NCI-H1105 (cell line): ENCODE results near the gene HOXA1.

ENCODE experiments used
- DNase-seq: peaks from one replicate; lab custom pipeline; 2025; lab: John Stamatoyannopoulos, UW

The HOXA1 gene

DNA sequence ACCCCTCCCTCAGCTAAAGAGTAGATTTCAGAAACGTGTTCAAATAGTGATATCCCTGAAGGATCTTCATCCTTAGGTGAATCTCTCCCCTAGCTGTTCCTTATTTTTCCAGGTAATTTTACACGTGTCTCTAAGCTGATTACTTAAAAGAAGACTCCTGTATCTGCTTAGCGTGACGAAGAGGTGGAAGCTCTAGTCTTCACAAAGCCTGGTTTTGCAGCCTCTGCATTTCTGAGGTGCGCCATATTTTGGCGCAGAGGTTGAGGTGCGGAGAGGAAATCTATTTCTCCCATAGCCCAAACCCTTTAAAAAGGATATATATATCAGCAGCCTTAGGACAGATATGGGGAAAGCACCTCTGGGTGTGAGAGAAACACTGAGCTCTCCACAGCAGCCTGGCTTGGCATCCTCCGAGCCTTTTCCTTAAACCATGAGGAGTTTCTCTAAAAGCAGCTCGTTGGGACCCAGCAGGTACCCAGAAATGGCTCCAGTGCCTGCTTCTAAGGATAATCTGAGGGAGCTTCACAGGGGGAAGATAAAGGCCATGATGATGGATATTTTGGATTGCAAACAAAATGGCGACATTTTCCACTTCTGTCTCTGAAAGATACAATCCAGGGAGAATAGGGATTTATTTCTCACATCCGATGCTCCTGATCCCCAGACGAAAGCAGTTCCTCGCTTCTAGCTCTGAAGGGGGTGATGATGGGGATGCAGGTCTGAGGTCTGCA, 9.7 kb upstream of the HOXA1 start:
- DNase-seq: no peak

DNA sequence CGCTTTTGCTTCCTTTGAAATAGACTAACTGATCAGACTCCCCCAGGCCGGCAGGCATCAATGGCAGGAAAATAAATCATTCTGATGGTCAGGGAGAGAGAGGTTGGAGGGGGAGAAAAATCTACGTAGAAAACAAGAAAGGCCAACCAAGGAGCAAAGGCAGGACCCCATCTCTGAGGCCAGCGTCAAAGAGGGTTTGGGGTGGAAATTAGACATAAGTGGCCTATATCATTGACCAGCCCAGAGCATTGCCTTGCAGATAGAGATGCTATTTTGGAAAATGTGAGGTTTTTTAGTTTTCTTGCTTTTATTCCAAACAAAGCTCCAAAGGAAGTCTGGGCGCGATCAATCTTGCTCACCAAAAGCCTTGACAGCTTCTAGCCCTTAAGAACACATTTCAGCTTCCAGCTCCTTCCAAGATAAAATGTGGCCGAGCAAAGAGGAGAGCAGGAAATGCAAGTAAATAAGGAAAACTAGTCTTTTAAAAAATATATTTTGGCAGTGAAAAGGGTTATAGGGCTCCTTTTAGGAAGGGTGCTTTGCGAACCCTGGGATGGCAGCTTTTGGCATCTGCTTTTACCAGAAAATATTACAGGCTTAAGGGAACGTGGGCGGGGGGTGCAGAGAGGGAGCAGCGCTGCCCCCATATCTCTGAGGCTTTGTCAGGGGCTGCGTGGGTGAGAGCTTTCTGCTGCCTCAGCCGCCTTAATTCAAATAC, 8.7 kb upstream of the HOXA1 start:
- no peak for DNase-seq

DNA sequence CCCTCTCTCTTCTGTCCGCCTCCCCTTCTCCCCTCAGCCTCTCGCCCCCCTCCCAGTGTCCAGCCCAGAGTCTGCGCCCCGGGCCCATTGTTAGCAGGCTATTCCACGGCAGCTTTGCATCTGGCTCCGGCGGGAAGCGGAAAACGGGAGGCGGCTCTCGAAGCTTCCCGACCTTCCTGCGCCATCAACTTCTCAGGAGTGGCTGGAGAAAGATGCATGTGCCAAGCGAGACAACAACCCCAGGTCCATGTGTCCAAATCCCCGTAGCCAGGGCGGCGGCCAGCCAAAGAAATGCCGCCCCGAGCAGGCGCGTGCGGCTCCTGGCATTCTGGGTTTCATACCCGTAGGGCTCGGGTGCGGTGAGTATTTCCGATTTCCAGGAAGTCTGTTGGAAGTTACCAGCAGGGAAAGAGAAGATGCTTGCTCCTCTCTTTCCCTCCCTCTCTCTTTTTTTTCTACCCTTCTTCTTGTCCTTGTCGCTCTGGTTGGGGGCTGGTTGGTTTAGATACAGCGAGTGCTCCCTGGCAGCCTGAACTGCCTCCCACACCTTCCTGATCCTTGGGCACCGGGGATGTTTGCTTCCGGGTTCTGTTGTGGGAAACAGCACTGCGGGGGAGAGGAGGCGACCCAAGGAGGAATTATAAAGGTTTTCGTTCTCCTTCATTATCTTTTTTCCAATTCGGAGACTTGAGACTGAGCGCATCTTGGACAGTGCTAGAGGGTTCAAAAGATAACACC, 7.9 kb upstream of the HOXA1 start:
- DNase-seq: no peak

DNA sequence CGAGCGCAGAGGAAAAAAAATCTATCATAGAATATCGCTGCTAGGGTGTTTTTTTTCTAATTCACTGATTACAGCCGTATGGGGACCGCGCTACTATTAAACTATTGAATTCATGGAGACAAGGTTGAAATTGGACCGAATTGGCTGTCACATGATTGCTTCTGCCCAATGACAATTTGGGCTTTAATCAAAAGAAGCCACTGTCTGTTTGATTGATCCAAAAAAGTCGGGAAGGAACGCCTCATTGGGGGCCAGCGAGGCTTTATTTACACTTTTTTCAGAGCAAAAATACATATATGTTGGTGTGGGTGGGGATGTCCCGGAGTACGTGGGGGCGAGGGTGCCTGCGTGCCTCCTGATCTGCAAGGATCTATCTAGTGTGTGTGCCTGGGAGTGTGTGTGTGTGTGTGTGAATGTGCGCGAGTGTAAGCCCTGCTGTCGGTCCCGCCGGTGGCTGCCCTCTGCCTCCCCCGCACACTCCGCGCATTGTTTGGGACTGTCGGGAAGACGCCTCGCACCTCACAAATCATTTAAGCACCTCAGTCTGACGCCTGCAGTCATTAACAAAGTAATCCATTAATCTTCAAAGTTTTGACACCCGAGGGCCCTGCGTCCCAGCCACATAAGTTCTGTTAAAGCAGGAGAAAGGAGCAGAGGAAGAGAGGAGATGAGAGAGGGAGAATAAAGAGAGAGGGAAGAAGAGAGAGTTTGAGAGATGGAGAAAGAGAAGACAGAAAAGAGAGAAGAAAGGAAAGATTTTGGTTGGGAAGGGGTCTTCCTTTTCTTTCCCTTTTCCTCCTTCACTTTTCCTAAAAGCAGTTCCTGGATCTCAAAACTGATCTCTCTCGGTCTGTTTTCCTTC, 7.0 kb upstream of the HOXA1 start, which contains the start of gene HOXA2:
TSS of gene HOXA2 (minus strand) at position 103 of the 862 bp plus-strand sequence. CDS start 183 bp downstream, outside the sequence.
- DNase-seq: no peak

DNA sequence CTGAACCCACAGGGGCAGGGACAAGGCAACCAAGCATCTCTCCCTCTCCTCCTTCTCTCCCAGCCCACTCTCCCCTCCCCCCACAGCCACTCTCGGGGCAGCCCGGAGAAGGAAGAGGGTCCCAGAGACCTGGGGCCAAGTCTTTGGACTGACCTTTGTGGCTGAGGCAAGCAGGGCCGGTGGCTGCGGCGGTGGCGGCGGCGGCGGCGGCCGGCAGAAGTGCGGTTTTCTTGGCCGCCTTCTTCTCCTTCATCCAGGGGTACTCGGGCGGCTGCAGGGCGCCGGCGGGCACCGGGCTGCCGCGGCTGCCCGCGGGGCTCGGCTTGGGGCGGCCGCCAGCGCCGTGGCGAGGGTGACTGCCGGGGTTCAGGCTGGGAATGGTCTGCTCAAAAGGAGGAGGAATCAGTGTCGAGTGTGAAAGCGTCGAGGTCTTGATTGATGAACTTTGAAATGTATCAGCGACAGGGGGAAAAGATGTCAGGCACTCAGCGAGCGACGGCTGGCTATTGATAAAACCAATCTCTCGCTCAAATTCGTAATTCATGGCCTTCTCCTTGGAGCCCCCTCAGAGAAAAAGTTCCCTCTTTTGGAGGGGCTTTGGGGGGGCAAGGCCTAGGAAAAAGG, 6.3 kb upstream of the HOXA1 start:
- no peak for DNase-seq

DNA sequence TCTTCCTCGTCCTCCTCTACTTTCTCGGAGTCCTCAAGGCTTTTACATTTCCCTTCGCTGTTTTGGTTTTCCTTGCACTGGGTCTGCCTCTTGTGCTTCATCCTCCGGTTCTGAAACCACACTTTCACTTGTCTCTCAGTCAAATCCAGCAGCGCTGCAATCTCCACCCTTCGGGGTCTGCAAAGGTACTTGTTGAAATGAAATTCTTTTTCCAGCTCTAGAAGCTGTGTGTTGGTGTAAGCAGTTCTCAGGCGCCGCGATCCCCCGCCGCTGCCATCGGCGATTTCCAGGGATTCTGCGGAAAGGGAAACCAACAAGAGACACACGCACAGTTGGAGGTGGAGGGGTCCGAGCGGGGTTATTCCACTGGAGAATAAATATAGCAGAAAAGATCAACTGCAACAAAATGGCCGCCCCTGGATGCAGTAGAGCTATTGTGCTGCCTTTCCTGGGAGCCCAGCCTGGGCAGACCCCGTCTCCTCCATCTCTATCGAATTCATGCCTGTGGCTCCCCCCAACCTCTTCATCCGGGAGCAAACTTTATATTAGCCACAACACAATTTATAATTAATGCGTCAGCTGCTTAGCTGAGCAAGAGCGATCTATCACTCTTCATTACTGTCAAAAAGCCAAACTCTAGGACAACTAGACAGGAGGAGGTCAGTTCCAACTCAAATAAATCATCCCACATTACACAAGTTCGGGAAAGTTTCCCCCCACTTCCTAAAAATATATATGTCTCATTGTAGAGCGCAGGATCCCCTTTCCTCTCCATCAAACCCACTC, 5.6 kb upstream of the HOXA1 start:
- DNase-seq: no peak

DNA sequence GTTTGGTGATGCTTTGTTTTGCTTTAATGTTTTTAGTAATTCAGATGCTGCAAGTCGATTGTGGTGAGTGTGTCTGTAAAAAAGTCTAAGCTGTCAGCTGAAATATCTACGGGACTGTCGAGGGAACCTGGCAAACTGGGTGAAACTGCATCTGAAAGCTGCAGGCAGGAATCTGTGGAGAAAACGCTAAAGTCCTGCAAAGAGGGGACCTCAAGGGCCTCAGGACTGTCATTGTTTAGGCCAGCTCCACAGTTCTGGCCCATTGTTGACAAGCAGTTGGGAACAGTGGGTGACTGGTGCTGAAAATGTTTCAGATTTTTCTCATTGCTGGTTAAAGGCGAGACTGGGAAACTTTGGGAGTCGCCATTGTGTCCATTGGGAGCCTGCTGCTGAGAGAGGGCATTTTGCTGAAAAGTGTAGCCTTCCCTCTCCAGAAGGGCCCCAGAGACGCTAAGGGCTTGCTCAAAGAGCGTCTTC, 4.9 kb upstream of the HOXA1 start:
- no peak for DNase-seq

DNA sequence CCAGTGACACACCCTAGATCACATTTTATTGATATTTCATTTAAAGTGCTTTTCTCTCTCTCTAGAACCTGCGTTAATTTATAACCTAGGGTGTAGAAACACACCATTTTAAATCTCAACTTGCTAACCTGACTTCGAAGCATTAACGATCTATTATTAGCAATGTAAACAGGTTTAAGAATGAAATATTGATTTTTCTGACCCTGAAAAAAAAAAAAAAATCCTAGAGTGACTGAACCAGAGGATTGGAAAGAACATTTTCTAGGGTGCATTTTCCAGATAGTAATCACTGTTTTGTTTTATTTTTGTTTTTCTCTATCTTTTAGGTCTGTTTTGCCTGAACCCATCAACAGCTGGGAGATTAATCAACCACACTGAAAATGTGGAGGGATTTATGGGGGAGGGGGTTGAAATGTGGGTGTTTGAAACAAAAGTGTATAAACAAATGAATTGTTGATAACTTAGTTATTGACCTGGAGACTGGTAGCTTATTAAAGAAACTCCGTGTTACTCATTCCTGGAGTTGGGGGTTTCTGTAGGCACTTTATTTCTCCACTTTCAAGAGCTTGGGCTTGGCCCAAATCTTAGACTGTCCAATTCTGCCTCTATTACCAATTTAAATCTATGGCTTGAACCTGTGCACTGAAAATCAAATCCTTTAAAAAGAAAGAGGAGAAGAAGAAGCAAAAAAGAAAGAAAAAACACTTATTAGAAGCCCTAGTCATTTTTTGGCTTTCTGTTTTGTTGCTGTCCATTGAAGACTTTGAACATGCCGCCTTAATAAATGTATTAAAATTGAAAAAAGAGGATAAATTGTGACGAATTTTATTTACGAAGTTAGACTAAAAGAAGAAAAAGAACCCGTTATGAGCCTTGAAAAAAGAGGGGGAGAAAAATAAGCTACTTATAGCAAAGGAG, 3.9 kb upstream of the HOXA1 start:
- DNase-seq: no peak

DNA sequence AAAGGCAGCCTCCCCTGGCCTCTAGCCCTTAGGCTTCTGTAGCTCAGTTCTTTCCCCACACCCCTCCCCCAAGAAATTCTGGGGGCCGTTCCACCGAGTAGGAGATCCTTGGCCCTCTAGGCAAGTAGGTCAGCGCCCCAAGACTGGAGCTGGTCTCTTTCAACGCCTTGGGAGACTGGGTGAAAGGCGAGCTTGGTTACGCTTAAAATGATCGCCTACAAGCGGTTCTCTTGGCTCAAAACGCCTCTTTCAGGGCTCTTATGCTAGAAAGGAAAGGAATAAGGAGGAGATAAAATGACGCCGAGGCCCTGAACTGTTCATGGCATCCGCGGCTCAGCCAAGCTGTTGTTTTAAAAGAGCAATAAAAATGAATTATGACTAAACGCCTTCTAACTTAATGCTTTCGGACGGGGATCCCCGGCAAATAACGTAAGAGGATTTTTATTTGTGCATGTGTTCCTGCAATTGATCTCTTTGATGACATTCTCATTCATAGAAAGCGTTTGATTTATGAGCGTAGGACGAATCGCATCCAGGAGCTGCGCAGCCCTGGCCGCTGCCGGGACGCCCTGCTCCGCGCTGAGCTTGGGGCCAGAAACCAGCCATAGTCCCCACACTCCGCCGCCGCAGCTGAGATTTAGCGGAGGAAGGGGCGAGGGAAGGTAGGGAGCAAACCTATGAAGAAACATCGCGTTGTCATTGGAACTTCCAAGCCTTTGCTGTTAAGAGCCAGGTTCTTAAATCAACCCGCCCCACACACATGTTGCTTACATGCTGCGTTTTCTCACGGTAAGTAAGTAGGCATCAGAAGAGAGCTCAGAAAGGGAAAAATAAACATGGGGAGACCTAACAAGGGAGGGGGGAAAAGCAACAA, 3.0 kb upstream of the HOXA1 start:
- peak; percentile 53 for DNase-seq

DNA sequence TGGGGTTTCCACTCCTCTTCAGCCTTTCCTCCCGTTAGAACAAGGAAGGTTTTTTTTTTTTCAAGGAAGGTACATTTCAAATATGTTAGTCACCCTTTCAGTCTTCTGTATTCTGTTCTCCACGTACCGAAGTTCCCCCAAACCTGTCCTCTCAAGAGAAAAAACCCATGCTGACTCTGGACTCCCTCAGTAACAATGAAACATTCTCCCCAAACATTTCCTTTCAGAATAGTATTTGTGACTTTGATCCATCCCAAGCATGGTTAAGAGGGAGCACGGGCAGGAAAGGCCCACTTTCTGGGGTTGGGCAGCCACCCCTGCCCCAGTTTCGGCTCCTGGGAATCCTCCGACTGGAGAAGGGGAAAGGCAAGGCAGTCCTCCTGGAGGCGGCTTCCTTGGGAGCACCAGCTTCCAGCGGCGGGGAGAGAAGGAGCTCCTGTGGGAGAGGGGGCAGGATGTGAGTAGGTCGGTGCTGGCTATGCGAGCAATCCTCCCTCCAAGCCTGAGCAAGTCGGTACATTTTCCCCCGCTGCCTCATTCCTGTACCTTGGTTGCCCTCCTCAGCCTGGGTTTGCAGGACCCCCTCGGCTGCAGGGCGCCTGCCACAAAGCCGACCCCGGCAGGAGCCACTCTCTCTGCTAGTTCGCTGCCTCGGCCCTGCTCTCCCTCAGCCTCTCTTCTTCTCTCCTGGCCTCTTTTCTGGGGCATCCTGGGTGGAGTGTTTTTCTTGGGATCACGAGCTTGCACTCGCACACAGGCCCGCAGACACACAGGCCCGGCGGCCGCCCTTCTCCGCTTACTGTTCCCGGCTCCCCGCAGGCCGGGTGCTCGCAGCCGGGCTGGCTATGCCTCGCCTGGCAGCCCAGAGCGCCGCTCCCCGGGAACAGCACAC, 2.1 kb upstream of the HOXA1 start:
- no peak for DNase-seq

DNA sequence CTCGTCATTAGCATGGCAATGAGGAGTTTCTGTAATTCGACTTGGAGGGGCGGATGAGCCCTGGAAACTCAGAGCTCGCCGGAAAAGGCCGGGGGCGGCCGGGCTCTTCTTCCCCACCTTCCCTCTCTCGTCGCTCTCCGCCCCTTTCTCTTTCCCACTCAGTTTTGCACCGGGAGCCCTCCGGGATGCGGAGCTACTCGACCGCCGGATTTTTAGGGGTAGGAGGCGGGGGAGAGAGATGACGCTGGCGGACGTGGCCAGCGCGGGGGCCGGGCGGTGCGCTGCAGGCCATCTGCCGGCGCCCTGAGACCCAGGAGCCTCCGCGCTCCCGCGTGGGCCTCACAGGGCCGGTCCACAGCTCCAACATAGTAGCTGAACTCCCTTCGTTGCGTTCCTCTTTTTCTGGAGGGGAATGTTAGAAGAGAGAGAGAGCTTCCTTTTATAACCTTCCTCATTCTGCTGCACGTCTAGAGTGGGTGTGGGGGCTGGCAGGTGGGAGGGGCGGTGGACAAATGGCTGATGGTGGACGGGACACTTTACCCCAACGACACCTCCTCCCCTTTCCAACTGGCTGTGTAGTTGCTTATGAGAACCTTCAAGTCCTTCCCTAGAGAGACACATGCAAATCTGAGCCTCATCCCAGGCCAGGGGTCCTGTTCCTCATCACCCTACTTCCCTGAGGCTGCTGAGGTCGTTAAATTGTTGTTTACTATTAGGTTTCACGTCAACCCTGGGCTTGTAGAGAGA, 1.1 kb upstream of the HOXA1 start:
- no peak for DNase-seq

DNA sequence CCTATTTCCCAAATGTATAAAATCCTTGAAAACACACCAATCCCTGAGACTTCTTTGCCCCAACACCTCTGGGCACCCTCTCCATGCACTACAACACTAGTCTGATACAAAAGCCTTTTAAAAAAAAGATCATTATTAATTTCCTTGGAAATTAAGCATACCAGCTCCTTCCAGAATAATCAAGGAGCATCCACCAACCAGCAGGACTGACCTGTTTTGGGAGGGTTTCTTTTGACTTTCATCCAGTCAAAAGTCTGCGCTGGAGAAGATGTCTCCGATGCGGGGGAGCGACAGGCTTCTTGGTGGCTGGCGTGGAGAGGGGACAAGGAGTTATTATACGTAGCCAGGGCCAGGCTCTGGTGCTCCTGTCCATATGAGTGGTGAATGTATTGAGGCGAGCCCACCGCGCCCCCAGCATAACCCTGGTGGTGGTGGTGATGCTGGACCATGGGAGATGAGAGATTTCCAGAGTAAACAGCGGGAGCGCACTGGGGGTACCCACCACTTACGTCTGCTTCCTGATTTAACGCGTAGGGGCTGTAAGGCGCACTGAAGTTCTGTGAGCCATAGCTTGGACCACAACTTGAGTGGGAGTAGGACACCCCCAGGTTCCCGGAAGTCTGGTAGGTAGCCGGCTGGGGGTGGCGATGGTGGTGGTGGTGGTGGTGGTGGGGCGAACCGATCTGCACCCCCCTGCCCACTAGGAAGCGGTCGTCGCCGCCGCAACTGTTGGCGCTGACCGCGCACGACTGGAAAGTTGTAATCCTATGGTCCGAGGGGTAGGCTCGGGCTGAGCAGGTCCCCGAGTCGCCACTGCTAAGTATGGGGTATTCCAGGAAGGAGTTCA, 527 bp downstream of the HOXA1 start:
- no peak for DNase-seq

DNA sequence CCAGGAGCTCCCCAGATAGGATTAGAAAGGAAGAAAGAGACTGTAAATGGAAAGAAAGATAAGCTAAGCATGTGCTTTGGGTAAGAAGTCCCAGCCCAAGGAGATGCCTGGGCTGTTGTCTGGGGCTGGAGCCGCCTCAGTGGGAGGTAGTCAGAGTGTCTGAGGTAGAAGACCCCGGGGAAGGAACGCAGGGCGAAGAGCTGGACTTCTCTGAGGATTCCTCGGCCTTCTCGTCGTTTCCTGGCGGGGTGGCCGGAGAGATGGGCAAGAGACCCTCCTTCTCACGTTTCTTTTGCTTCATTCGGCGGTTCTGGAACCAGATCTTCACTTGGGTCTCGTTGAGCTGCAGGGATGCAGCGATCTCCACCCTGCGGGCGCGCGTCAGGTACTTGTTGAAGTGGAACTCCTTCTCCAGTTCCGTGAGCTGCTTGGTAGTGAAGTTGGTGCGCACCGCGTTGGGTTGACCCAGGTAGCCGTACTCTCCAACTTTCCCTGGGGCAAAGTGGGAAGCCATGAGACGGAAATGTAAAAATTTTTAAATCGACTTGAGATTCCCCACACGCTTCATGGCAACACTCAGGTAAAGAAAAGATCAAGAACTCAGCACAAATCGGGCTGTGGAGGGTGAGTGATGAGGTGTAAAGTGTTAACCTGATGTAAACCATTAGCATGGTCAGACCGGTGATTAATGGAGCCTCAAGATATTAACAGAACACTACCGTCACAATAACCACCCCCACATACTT, 1.3 kb downstream of the HOXA1 start:
- no peak for DNase-seq

DNA sequence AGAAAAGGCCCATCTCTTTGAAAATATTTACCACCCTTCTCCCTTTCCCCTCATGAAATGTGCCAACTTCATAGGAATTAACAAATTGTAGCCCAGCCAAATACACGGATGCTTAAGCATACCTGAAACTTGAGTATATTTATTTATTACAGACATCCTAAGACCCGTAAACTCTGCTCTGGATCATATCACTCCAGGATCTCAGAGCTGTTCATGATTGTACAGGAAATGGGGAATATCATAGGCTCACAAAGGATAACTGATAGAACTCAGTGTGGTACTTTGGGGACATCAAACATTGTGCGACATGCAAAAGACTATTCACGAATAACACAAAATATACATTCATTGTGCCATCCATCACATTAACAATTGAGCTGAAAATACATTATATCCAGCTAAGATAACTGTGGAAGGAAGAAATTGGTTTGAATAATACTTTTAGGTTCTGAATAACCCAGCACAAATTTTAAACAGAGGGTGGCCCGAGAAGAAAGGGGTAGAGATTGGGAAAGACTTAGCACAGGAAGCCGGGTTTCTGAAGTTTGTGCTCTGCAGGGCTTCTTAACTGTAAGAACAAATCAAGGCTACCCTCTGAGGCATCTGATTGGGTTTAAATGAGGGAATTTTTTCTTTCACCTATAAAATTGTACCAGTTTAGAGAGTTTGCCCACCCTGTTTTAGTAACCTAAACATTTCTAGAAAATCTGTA, 2.5 kb downstream of the HOXA1 start:
- no peak for DNase-seq

DNA sequence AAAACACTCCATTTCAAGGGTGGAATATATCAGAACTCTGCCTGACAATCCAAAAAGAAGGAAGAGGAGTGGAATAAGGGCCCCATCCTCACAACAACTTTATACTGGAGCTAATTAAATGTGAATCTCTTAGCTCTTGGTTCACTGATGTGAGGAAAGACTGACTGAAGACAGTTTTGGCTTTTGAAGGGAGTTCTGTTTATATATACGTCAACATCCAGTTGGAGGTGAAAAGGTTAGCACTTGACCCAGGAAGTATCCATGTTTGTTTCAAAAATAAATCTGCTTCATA, 3.0 kb downstream of the HOXA1 start:
- no peak for DNase-seq
